Measurements from ENCODE around the gene SSB.
"Not testable (repeated sequence)": the region's sequence is repeated elsewhere in the genome, so short reads cannot be mapped to it uniquely, and the experiment has no call there.

SSB gene

GRCh38 chr2:169798718-169799592 lies at the start of gene SSB:
TSS of gene SSB (plus strand) at chr2:169798871. CDS start at chr2:169800961, 2,090 bp downstream.
- DNase-seq (ENCODE audit: low spot score): peak; percentile 99

DNA sequence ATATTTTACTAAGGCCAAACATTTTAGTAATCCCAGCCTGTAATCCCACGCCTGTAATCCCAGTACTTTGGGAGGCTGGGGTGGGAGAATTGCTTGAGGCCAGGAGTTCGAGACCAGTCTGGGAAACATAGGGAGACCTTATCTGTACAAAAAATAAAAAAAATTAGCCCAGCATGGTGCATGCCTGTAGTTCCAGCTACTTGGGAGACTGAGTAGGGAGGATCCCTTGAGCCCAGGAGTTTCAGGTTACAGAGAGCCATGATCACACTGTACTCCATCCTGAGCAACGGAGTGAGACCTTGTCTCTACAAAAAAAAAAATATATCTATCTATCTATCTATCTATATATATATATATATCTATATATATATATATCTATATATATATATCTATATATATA lies 45.9 kb upstream of the SSB start:
- DNase-seq (ENCODE audit: low spot score): no peak

DNA sequence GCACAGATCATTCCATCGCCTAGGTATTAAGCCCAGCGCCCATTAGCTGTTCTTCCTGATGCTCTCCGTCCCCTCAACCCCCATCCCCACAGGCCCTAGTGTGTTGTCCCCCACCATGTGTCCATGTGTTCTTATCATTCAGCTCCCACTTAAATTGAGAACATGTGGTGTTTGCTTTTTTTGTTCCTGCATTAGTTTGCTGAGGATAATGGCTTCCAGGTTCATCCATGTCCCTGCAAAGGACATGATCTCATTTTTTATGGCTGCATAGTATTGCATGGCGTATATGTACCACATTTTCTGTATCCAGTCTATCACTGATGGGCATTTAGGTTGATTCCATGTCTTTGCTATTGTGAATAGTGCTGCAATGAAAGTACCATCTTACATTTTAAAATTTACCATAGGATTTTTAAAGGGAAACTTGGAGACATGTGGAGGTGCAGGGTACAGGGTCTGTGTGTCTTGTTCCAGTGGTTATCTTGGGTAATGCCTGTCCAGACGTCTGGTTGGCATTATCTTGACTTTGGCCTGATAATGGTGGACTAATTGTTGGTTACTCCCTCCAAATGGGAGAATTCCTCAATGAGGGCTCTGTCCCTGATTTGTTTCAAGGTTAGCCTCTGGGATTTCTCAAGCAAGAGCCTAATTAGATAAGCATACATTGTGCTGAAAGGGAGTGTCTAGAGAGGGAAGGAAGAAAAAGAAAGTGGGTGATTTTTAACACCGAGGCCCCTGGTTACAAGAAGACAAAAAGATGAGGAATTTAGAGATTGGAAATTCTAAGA lies 43.4 kb upstream of the SSB start:
- DNase-seq (ENCODE audit: low spot score): no peak

GRCh38 chr2:169756342-169756741 lies 42.3 kb upstream of the SSB start:
- no peak for DNase-seq (ENCODE audit: low spot score)

DNA sequence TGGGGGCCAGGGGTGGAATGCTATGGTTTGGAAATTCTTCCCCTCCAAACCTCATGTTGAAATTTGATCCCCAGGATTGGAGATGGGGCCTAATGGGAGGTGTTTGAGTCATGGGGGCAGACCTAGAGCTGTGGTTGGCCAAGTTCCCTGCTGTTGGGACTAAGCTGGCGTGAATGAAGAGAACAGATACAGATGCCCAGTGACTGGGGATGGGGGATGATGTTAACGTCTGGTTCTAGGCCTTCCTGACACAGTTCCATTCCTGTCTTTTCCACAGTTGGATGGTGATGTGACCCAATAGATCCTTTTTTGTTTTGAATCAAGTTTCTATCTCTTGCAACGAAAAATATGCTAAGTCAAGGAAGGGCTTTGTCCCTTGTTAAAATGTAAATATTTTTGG lies 41.3 kb upstream of the SSB start:
- no peak for DNase-seq (ENCODE audit: low spot score)

- no peak for DNase-seq (ENCODE audit: low spot score)
Observed at GRCh38 chr2:169757778-169758177, 40.9 kb upstream of the SSB start.

GRCh38 chr2:169759987-169760386 lies 38.7 kb upstream of the SSB start:
- no peak for DNase-seq (ENCODE audit: low spot score)

DNA sequence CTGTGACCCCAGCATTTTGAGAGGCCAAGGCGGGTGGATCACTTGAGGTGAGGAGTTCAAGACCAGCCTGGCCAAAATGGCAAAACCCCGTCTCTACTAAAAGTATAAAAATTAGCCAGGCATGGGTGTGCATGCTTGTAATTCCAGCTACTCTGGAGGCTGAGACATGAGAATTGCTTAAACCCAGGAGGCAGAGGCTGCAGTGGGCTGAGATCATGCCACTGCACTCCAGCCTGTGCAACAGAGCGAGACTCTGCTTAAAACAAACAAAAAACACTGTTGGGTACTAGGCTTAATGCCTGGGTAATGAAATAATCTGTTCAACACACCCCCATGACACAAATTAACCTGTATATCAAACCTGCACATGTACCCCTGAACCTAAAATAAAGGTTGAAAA lies 37.9 kb upstream of the SSB start:
- not testable (repeated sequence) for DNase-seq (ENCODE audit: low spot score)

- no peak for DNase-seq (ENCODE audit: low spot score)
Observed at GRCh38 chr2:169761251-169761969, 37.3 kb upstream of the SSB start.

GRCh38 chr2:169761970-169762292 lies 36.7 kb upstream of the SSB start:
- DNase-seq (ENCODE audit: low spot score): no peak

- no peak for DNase-seq (ENCODE audit: low spot score)
Observed at GRCh38 chr2:169765523-169765922, 33.1 kb upstream of the SSB start.

- peak; percentile 63 for DNase-seq (ENCODE audit: low spot score)
Observed at GRCh38 chr2:169767243-169767888, 31.3 kb upstream of the SSB start.

DNA sequence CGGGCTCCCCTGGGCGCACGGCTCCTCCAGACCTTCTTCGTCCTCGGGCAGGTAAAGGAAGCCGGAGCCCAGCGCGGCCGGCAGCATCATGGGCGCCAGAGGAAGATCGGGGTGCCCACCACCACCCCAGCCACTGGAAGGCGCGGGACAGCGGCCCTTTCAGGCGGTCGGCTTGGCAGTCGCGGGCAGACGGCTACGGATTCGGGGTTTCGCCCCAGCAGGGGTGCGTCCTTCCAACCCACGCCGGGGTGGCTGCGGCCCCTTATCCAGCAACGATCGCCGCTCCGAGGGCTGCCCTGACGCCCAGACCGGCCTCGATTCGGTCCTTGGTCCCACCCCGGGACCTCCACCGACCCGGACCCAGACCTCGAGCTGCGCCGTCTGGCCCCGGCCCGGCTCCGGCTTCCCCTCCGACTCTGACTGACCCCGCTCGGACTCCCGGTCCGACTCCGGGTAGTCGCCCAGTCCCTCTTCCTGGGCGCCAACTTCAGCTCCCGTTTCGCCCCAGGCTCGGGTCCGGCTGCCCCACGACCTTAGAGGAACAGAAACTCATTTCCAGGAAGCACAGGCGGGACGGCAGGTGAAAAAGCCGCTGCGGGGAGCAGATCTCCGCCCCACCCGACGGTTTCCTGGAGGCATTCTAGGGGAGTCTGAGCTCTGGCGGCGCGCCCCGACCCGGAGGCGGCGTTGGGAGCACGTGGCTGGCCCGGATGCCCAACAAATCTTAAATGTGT lies 30.2 kb upstream of the SSB start:
- DNase-seq (ENCODE audit: low spot score): no peak

DNA sequence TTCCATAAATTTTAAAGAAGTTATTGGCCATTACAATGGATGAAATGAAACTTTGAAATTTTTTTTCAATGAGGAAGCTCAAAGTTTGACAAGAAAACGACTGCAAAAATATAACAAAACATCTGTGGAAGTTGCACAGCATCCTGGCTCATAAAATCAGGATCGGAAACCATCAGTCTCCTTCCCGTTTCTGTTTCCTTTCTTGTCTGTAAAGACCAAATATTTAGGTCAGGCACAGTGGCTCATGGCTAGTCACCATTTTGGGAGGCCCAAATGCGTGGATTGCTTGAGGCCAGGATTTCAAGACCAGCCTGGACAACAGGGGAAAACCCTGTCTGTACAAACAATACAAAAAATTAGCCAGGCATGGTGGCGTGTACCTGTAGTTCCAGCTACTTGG lies 27.6 kb upstream of the SSB start:
- no peak for DNase-seq (ENCODE audit: low spot score)

- no peak for DNase-seq (ENCODE audit: low spot score)
Observed at GRCh38 chr2:169771612-169772011, 27.1 kb upstream of the SSB start.

DNA sequence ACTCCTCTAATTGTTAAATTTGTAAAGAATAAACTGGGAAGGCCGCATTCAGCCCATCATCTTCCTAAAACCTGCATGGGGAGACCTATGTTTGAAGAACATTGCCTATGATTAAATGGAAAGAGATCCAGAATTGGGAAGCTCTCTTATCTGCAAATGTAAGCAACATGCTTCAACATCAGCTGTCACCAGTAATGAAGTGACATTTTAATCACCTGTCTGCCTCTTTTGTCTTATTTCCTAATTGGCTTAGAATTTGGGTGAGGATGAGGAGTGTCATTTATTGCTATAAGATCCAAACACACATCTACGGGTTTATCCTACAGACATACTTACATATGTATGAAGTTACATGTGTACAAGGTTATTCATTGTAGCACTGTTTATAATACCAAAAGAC lies 26.0 kb upstream of the SSB start:
- DNase-seq (ENCODE audit: low spot score): no peak

DNA sequence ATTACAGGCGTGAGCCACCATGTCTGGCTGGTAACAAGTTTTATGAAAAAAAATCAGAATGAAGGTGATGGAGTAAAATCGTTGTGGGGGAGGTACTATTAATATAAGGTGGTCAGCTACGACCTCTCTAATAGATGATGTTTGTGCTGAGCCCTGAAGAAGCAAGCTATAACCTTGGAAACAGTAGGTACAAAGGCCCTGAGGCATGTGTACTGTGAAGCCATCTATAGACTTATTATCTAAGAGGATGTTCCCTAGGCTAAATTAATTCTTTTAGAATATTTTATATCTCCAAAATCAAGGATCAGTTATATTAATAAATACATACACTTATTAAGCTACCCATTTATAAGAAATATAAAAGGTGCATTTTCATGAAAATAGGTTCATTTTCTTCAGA lies 23.3 kb upstream of the SSB start:
- no peak for DNase-seq (ENCODE audit: low spot score)

DNA sequence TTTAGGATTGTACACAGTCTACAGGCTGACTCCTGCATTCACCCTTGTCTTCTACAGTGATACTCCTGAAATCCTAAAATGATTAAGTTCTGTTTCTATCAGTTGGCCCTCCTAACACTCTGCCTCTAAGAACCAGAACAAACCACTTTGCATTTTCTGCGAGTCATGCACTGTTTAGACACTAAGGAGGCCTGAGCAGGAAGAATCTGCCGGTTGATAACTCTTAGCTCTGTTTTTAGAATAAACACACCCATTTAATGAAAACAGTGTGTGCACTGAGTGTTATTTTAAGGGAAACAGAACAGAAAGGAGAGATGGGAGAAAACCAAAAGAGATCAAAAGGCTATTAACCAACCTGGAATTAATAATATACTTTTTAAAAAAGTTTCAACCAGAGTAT lies 22.9 kb upstream of the SSB start:
- no peak for DNase-seq (ENCODE audit: low spot score)

- no peak for DNase-seq (ENCODE audit: low spot score)
Observed at GRCh38 chr2:169776252-169776761, 22.4 kb upstream of the SSB start.

- DNase-seq (ENCODE audit: low spot score): no peak
Observed at GRCh38 chr2:169778446-169778845, 20.2 kb upstream of the SSB start.

DNA sequence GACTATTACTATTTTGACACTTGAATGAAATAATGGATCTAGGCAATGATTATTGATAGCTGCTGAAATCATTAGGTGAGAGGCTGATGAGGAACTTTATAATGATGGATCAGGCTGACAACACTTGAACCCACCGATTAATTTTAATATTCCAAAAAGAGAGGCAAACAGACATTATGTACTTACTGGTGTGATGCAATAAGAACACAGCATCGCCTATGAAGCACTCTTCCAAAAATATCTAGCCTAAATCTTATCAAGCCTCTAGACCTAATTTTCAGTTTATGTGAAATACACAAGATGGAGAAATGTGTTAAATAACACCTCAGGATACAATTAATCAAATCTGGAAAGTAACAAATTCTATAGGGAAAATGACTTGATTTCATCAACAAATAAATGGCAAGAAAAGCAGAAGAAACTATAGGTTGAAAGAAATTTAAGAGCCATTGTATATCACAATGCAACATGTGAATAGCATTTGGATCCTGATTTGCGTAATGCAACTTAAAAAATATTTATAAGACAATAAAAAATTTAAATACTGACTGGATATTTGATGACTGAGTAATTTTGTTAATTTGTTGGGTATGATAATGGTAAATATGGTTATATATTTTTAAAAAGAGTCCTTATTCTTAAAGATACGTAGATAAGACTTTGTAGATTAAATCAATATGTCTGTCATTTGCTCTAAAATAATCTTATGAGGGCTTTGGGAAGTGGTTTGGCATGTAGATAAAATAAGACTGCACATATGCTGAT lies 17.2 kb upstream of the SSB start:
- DNase-seq (ENCODE audit: low spot score): no peak

All from AG08395 (cell line).